Mesenchymal stem cell (in vitro differentiated cells and primary cell): ENCODE measurements around the gene RIPK4.

Experiments used
- DNase-seq: peaks from one replicate; pipeline ENCODE4 v3.0.0-alpha.2; 2013
- H2AFZ ChIP-seq: one replicate; pipeline ENCODE4 v1.6.1; 2013; ENCODE audit warnings: low read depth, mild to moderate bottlenecking, control low read depth, inconsistent platforms, low read length, moderate library complexity
- H2AK5ac ChIP-seq: 2 replicates; pipeline ENCODE4 v1.6.1; 2013; ENCODE audit warnings: low read length, moderate library complexity, mild to moderate bottlenecking, inconsistent platforms; ENCODE audit not compliant: severe bottlenecking
- H2BK120ac ChIP-seq: one replicate; pipeline ENCODE4 v1.6.1; 2013; ENCODE audit warnings: low read depth, mild to moderate bottlenecking, inconsistent platforms, low read length, moderate library complexity
- H2BK12ac ChIP-seq, 2 experiments: one replicate each; pipeline ENCODE4 v1.6.1; 2013; ENCODE audit warnings: inconsistent platforms in 2 of 2, low read length in 2 of 2, mild to moderate bottlenecking in 2 of 2, moderate library complexity in 2 of 2, control low read depth in 1 of 2
- H2BK15ac ChIP-seq: one replicate; pipeline ENCODE4 v1.6.1; 2013; ENCODE audit warnings: mild to moderate bottlenecking, low read depth, inconsistent platforms; ENCODE audit not compliant: poor library complexity, severe bottlenecking
- H2BK5ac ChIP-seq: 2 replicates; pipeline ENCODE4 v1.6.1; 2013; ENCODE audit warnings: low read depth, mild to moderate bottlenecking, low read length, control low read depth, inconsistent platforms; ENCODE audit not compliant: poor library complexity, severe bottlenecking
- H3K14ac ChIP-seq, 2 experiments: one replicate each; pipeline ENCODE4 v1.6.1; 2013; ENCODE audit warnings: inconsistent platforms in 2 of 2, low read length in 2 of 2, control low read depth in 1 of 2, mild to moderate bottlenecking in 1 of 2, moderate library complexity in 1 of 2
- H3K18ac ChIP-seq, 2 experiments: one replicate each; pipeline ENCODE4 v1.6.1; 2013; ENCODE audit warnings: inconsistent platforms in 2 of 2, low read length in 2 of 2, control low read depth in 1 of 2, low read depth in 1 of 2, mild to moderate bottlenecking in 1 of 2
- H3K23ac ChIP-seq, 2 experiments: one replicate each; pipeline ENCODE4 v1.6.1; 2013; ENCODE audit warnings: inconsistent platforms in 2 of 2, low read length in 2 of 2, mild to moderate bottlenecking in 2 of 2, moderate library complexity in 2 of 2, control low read depth in 1 of 2
- H3K27ac ChIP-seq: 2 replicates; pipeline ENCODE4 v1.5.1; 2013; ENCODE audit warnings: mild to moderate bottlenecking, moderate library complexity, low read length, control low read depth, inconsistent platforms; ENCODE audit not compliant: poor library complexity, severe bottlenecking
- H3K27me3 ChIP-seq, 2 experiments: 2 replicates each; pipeline versions ENCODE4 v1.6.1 to v1.7.0; 2013; ENCODE audit warnings: low read length in 2 of 2, mild to moderate bottlenecking in 2 of 2, moderate library complexity in 2 of 2, control low read depth in 1 of 2, inconsistent platforms in 1 of 2; ENCODE audit not compliant: control insufficient read depth in 1 of 2, insufficient read depth in 1 of 2
- H3K36me3 ChIP-seq, 2 experiments: 2 replicates each; pipeline versions ENCODE4 v1.6.1 to v1.7.0; 2013; ENCODE audit warnings: low read length in 2 of 2, control low read depth in 1 of 2, inconsistent platforms in 1 of 2, low read depth in 1 of 2, mild to moderate bottlenecking in 1 of 2; ENCODE audit not compliant: insufficient read depth in 2 of 2, control insufficient read depth in 1 of 2
- H3K4ac ChIP-seq, 2 experiments: one replicate each; pipeline ENCODE4 v1.6.1; 2013; ENCODE audit warnings: inconsistent platforms in 2 of 2, low read length in 2 of 2, mild to moderate bottlenecking in 2 of 2, moderate library complexity in 2 of 2, control low read depth in 1 of 2, low read depth in 1 of 2
- H3K4me1 ChIP-seq: 2 replicates; pipeline ENCODE4 v1.6.1; 2013; ENCODE audit warnings: low read depth, low read length, control low read depth; ENCODE audit not compliant: control insufficient read depth, insufficient read depth
- H3K4me2 ChIP-seq: 2 replicates; pipeline ENCODE4 v1.6.1; 2013; ENCODE audit warnings: low read length, mild to moderate bottlenecking, inconsistent platforms; ENCODE audit not compliant: poor library complexity, severe bottlenecking
- H3K4me3 ChIP-seq, 2 experiments: 2 replicates each; pipeline versions ENCODE4 v1.5.1 to v1.7.0; 2013; ENCODE audit warnings: low read length in 2 of 2, mild to moderate bottlenecking in 2 of 2, control low read depth in 1 of 2, low read depth in 1 of 2; ENCODE audit not compliant: insufficient read depth in 1 of 2
- H3K79me1 ChIP-seq: replicated peaks from 2 replicates; pipeline ENCODE4 v1.6.1; 2013; ENCODE audit warnings: mild to moderate bottlenecking, control low read depth, low read length, inconsistent platforms; ENCODE audit not compliant: poor library complexity, severe bottlenecking
- H3K9ac ChIP-seq: 2 replicates; pipeline ENCODE4 v1.7.0; 2013; ENCODE audit warnings: mild to moderate bottlenecking, low read length, moderate library complexity
- H3K9me3 ChIP-seq: 2 replicates; pipeline ENCODE4 v1.7.0; 2013; ENCODE audit warnings: mild to moderate bottlenecking, low read length; ENCODE audit not compliant: control insufficient read depth
- H4K8ac ChIP-seq: one replicate; pipeline ENCODE4 v1.6.1; 2013; ENCODE audit warnings: inconsistent platforms, mild to moderate bottlenecking, low read length, moderate library complexity
- H4K91ac ChIP-seq: one replicate; pipeline ENCODE4 v1.6.1; 2013; ENCODE audit warnings: mild to moderate bottlenecking, low read length, inconsistent platforms
- WGBS: methylation state at CpG from one replicate; pipeline ENCODE4 v1.1.7; 2013; ENCODE audit warnings: mixed read lengths; 5-methylcytosine and 5-hydroxymethylcytosine counted together

RIPK4 gene

GRCh38 chr21:41706678-41707077 is 60.2 kb downstream of the RIPK4 start:
- no peak overlapping the region for H3K18ac ChIP-seq
- H2BK120ac ChIP-seq = no peak overlapping the region
- H2AFZ ChIP-seq = no peak overlapping the region
- DNase-seq = no peak
- no peak overlapping the region for H2BK12ac ChIP-seq
- H3K27me3 ChIP-seq = peaks cover 20 to 72% of the 10 kb centered on the region in 2 experiments
- H3K27ac ChIP-seq = no peak overlapping the region
- no peak overlapping the region for H2BK5ac ChIP-seq
- H4K8ac ChIP-seq = no peak overlapping the region
- 38% methylated on average over 3 of the region's 3 CpGs for WGBS
- H3K4me2 ChIP-seq = no peak overlapping the region
- no peaks in the 10 kb centered on the region for H3K36me3 ChIP-seq
- no peak overlapping the region for H3K14ac ChIP-seq
- no peak overlapping the region for H3K9ac ChIP-seq
- H4K91ac ChIP-seq = no peak overlapping the region
- no peak overlapping the region for H3K23ac ChIP-seq
- no peak overlapping the region for H3K4me3 ChIP-seq
- H2BK15ac ChIP-seq = no peak overlapping the region
- no peak overlapping the region for H2AK5ac ChIP-seq
- no peaks in the 10 kb centered on the region for H3K9me3 ChIP-seq
- peaks cover 5% of the 10 kb centered on the region for H3K4me1 ChIP-seq
- H3K4ac ChIP-seq = no peak overlapping the region
- H3K79me1 ChIP-seq = no peaks in the 10 kb centered on the region

GRCh38 chr21:41706263-41706639 is 60.6 kb downstream of the RIPK4 start:
- H3K27me3 ChIP-seq = peaks cover 20 to 68% of the 10 kb centered on the region in 2 experiments
- H2BK5ac ChIP-seq = no peak overlapping the region
- no peak overlapping the region for H3K4ac ChIP-seq
- DNase-seq = no peak
- no peak overlapping the region for H2AFZ ChIP-seq
- no peaks in the 10 kb centered on the region for H3K79me1 ChIP-seq
- no peak overlapping the region for H3K4me3 ChIP-seq
- no peak overlapping the region for H3K9ac ChIP-seq
- H3K4me2 ChIP-seq = no peak overlapping the region
- no peaks in the 10 kb centered on the region for H3K36me3 ChIP-seq
- no peak overlapping the region for H4K8ac ChIP-seq
- no peaks in the 10 kb centered on the region for H3K9me3 ChIP-seq
- no peak overlapping the region for H3K18ac ChIP-seq
- H3K27ac ChIP-seq = no peak overlapping the region
- no peak overlapping the region for H3K23ac ChIP-seq
- H2AK5ac ChIP-seq = no peak overlapping the region
- no peak overlapping the region for H4K91ac ChIP-seq
- no peak overlapping the region for H2BK15ac ChIP-seq
- H3K14ac ChIP-seq = no peak overlapping the region
- peaks cover 5% of the 10 kb centered on the region for H3K4me1 ChIP-seq
- H2BK120ac ChIP-seq = no peak overlapping the region
- 58% methylated on average over 3 of the region's 4 CpGs for WGBS
- H2BK12ac ChIP-seq = no peak overlapping the region

GRCh38 chr21:41705546-41706262 is 61.1 kb downstream of the RIPK4 start:
- Histone ChIP-seq H2BK120ac (no peak overlapping the region), H3K9ac (no peak overlapping the region), H3K23ac (no peak overlapping the region), H4K91ac (no peak overlapping the region), H3K18ac (no peak overlapping the region), H3K27me3 (peaks cover 15 to 62% of the 10 kb centered on the region in 2 experiments), H2BK5ac (no peak overlapping the region), H3K4me1 (peaks cover 5% of the 10 kb centered on the region), H3K4me2 (no peak overlapping the region), H3K27ac (no peak overlapping the region), H3K4me3 (no peak overlapping the region), H4K8ac (no peak overlapping the region), H3K9me3 (no peaks in the 10 kb centered on the region), H2BK15ac (no peak overlapping the region), H2AK5ac (no peak overlapping the region), H2AFZ (no peak overlapping the region), H3K4ac (no peak overlapping the region), H3K36me3 (no peaks in the 10 kb centered on the region), H3K14ac (no peak overlapping the region), H2BK12ac (no peak overlapping the region), H3K79me1 (no peaks in the 10 kb centered on the region)
- WGBS = 85% methylated on average over 16 of the region's 16 CpGs
- DNase-seq = no peak

- no peak overlapping the region for H2BK120ac ChIP-seq
- H3K23ac ChIP-seq = no peak overlapping the region
- H2AFZ ChIP-seq = no peak overlapping the region
- no peak overlapping the region for H3K14ac ChIP-seq
- H3K4me1 ChIP-seq = peaks cover 5% of the 10 kb centered on the region
- no peak overlapping the region for H2BK12ac ChIP-seq
- no peaks in the 10 kb centered on the region for H3K9me3 ChIP-seq
- no peak overlapping the region for H2BK15ac ChIP-seq
- DNase-seq = no peak
- no peaks in the 10 kb centered on the region for H3K79me1 ChIP-seq
- no peak overlapping the region for H2AK5ac ChIP-seq
- no peak overlapping the region for H4K8ac ChIP-seq
- no peak overlapping the region for H4K91ac ChIP-seq
- no peak overlapping the region for H3K18ac ChIP-seq
- 66% methylated on average over 14 of the region's 18 CpGs for WGBS
- H3K9ac ChIP-seq = no peak overlapping the region
- H3K36me3 ChIP-seq = no peaks in the 10 kb centered on the region
- H3K4me2 ChIP-seq = no peak overlapping the region
- no peak overlapping the region for H3K27ac ChIP-seq
- H3K27me3 ChIP-seq = peaks cover 10 to 49% of the 10 kb centered on the region in 2 experiments
- no peak overlapping the region for H3K4me3 ChIP-seq
- no peak overlapping the region for H3K4ac ChIP-seq
- H2BK5ac ChIP-seq = no peak overlapping the region
Observed at GRCh38 chr21:41703857-41704501, 62.9 kb downstream of the RIPK4 start.
